Measurements from ENCODE around the gene PHACTR1. TPM values are rescaled to one million over a fixed set of nuclear protein-coding genes. Genes with fewer than 3 reads are reported as not detected.

PHACTR1 gene
- total and polyA plus RNA-seq, 2 experiments from 2014 or later, result 11.2 to 33.9 TPM

- TF ChIP-seq CTCF (IDR thresholded peaks at IDR 0.05; ENCODE audit: low read depth, low read length), result no peak
- Histone ChIP-seq H3K36me3 (no peaks in the 10 kb centered on the region), H3K27ac (no peak overlapping the region), H3K4me3 (no peak overlapping the region), H3K27me3 (peaks cover 8% of the 10 kb centered on the region), H3K4me1 (ENCODE audit: low read depth) (peaks cover 8% of the 10 kb centered on the region), H3K9me3 (ENCODE audit: low read depth) (no peaks in the 10 kb centered on the region)
- DNase-seq (ENCODE audit: low read depth in 1 of 2, low spot score in 1 of 2), result no peak
Observed at GRCh38 chr6:13117570-13117969, 401.0 kb downstream of the PHACTR1 start.

- Histone ChIP-seq H3K4me1 (ENCODE audit: low read depth) (no peaks in the 10 kb centered on the region), H3K9me3 (ENCODE audit: low read depth) (no peaks in the 10 kb centered on the region), H3K36me3 (no peaks in the 10 kb centered on the region), H3K4me3 (no peak overlapping the region), H3K27me3 (peaks cover 19% of the 10 kb centered on the region), H3K27ac (no peak overlapping the region)
- no peak for TF ChIP-seq CTCF (IDR thresholded peaks at IDR 0.05; ENCODE audit: low read depth, low read length)
- DNase-seq (ENCODE audit: low read depth in 1 of 2, low spot score in 1 of 2), result no peak
Observed at GRCh38 chr6:13119549-13119948, 403.0 kb downstream of the PHACTR1 start.

GRCh38 chr6:13120483-13121482, 404.2 kb downstream of the PHACTR1 start:
- H3K4me3 ChIP-seq, result no peak overlapping the region
- no peaks in the 10 kb centered on the region for H3K4me1 ChIP-seq (ENCODE audit: low read depth)
- no peak for TF ChIP-seq CTCF (IDR thresholded peaks at IDR 0.05; ENCODE audit: low read depth, low read length)
- H3K27me3 ChIP-seq, result peaks cover 19% of the 10 kb centered on the region
- DNase-seq (ENCODE audit: low read depth in 1 of 2, low spot score in 1 of 2), result peak; percentile 7 to 38
- H3K36me3 ChIP-seq, result no peaks in the 10 kb centered on the region
- no peak overlapping the region for H3K27ac ChIP-seq
- H3K9me3 ChIP-seq (ENCODE audit: low read depth), result no peaks in the 10 kb centered on the region

GRCh38 chr6:13124131-13124530, 407.6 kb downstream of the PHACTR1 start:
- H3K27me3 ChIP-seq, result peaks cover 12% of the 10 kb centered on the region
- TF ChIP-seq CTCF (IDR thresholded peaks at IDR 0.05; ENCODE audit: low read depth, low read length), result no peak
- no peak overlapping the region for H3K27ac ChIP-seq
- H3K4me1 ChIP-seq (ENCODE audit: low read depth), result no peaks in the 10 kb centered on the region
- no peaks in the 10 kb centered on the region for H3K36me3 ChIP-seq
- no peak overlapping the region for H3K4me3 ChIP-seq
- DNase-seq (ENCODE audit: low read depth in 1 of 2, low spot score in 1 of 2), result no peak
- H3K9me3 ChIP-seq (ENCODE audit: low read depth), result no peaks in the 10 kb centered on the region

- no peak overlapping the region for H3K27ac ChIP-seq
- H3K4me3 ChIP-seq, result no peak overlapping the region
- H3K27me3 ChIP-seq, result peaks cover 12% of the 10 kb centered on the region
- TF ChIP-seq CTCF (IDR thresholded peaks at IDR 0.05; ENCODE audit: low read depth, low read length), result no peak
- no peaks in the 10 kb centered on the region for H3K4me1 ChIP-seq (ENCODE audit: low read depth)
- no peaks in the 10 kb centered on the region for H3K36me3 ChIP-seq
- no peak for DNase-seq (ENCODE audit: low read depth in 1 of 2, low spot score in 1 of 2)
- H3K9me3 ChIP-seq (ENCODE audit: low read depth), result no peaks in the 10 kb centered on the region
Observed at GRCh38 chr6:13125841-13126240, 409.3 kb downstream of the PHACTR1 start.
